ENCODE data around the gene TCF25.

The TCF25 gene

DNA sequence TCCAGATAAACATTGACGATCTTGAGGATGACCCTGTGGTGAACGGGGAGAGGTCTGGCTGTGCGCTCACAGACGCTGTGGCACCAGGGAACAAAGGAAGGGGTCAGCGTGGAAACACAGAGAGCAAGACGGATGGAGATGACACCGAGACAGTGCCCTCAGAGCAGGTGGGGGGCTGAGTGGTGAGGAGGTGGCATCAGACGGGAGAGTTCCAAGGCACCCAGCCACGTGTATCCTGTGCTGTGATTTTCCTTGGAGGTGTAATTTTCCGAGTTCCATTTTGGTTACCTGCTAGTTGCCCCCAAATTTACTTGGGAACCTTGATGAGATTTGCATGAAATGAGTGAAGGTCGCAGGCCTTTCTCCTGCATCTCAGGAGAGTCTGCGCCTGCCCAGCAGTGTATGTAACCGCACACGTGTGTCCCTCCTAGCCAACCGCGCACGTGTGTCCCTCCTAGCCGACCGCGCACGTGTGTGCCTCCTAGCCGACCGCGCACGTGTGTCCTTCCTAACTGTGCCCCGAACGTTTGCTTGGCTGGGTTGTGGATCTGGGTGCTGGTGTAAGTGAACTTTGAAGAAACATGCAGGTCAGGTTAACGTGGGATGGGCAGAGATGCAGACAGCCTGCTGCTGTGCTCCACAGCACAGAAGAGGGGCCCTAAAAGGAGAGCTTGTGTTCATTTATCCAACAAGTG lies 10.1 kb downstream of the TCF25 start:
- no peak for TF ChIP-seq CTCF (IDR thresholded peaks at IDR 0.05; ENCODE audit: low read depth, low read length, missing control alignments)
- DNase-seq (ENCODE audit: extremely low read depth, low read depth), result no peak
- H3K4me3 ChIP-seq (replicated peaks; ENCODE audit: low read depth, low read length), result no peak overlapping the region

GRCh38 chr16:89884041-89884421 lies 10.6 kb downstream of the TCF25 start:
- no peak overlapping the region for H3K4me3 ChIP-seq (replicated peaks; ENCODE audit: low read depth, low read length)
- DNase-seq (ENCODE audit: extremely low read depth, low read depth), result no peak
- no peak for TF ChIP-seq CTCF (IDR thresholded peaks at IDR 0.05; ENCODE audit: low read depth, low read length, missing control alignments)

DNA sequence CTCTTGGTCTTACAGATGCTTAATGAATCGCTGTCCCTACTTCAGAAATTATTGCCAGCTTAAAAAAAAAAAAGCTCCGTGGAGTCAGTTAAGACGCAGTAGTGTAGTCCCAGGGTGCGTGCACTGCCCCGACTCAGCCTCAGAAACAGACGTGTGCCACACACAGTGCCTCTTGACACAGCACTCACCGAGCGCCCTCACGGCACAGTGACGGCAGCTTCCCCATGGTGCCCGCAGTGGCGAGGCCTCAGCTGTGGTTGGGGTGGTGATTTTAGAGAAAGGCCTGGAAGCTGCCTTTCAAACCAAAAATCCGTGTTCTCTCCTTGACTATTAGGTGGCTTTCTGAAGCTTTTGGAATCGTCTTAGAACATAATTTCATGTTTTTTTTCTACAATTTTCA lies 13.9 kb downstream of the TCF25 start:
- no peak for TF ChIP-seq CTCF (IDR thresholded peaks at IDR 0.05; ENCODE audit: low read depth, low read length, missing control alignments)
- H3K4me3 ChIP-seq (replicated peaks; ENCODE audit: low read depth, low read length), result no peak overlapping the region
- DNase-seq (ENCODE audit: extremely low read depth, low read depth), result no peak

GRCh38 chr16:89890200-89890599 lies 16.8 kb downstream of the TCF25 start:
- H3K4me3 ChIP-seq (replicated peaks; ENCODE audit: low read depth, low read length), result no peak overlapping the region
- DNase-seq (ENCODE audit: extremely low read depth, low read depth), result no peak
- TF ChIP-seq CTCF (IDR thresholded peaks at IDR 0.05; ENCODE audit: low read depth, low read length, missing control alignments), result no peak

DNA sequence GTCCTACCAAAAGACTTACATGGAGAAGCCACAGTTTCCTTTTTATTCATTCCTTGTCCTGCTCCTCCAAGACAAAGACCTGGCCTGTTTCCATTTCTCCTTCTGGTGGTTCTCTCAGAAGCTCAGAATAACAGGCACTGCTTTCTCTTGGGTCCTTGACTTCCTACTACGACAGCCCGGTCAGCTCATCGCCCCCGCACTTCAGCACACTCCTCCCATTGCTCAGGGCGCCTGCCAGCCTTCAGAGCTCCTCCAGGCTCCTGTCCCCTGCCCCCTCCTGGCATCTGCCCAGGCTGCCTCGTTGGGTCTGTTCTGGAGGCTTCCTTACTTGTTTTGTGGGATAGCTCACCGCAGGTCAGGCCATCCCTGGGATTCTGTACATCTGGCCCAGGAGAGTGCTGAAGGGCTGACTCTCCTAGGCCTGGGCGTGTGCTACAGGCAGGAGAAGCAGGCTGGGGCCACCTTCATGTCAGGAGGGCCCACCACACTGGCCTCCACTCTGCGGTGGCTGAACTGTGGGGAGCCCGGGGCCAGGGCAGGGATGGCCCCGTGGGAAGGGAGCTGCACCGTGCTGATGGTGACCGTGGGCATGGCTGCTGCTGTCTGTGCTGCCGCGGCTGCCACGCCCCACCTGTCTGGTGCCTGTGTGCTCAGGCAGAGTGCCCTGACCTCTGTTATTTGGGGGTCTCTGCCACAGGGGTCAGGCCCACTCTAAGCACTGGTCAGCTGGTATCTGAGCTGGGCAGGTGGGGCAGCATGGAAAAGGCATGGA lies 17.7 kb downstream of the TCF25 start:
- no peak for DNase-seq (ENCODE audit: extremely low read depth, low read depth)
- TF ChIP-seq CTCF (IDR thresholded peaks at IDR 0.05; ENCODE audit: low read depth, low read length, missing control alignments), result no peak
- no peak overlapping the region for H3K4me3 ChIP-seq (replicated peaks; ENCODE audit: low read depth, low read length)

DNA sequence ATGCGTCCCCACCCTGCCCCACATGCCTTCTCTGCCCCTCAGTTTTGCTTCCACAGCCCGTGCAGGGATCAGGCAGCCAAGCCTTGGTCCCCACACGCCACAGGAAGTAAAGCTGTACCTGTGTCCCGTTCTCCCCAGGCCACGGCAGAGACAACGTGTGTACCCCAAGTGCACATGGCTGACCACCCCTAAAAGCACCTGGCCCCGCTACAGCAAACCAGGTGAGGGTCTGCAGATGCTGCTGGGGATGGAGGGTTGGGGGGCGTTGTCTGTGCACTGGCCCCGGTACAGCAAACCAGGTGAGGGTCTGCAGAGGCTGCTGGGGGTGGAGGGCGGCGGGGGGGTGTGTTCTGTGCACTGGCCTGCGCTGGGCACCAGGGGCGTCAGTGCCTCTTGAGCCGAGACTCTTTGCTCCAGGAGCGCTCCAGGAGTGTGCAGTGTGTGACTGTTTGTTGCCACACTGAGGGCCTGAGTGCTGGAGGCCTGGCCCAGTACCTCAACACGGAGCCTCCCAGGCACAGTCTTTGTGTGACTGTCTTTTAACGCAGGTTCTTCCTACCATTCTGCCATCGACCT lies 18.8 kb downstream of the TCF25 start:
- no peak overlapping the region for H3K4me3 ChIP-seq (replicated peaks; ENCODE audit: low read depth, low read length)
- no peak for DNase-seq (ENCODE audit: extremely low read depth, low read depth)
- no peak for TF ChIP-seq CTCF (IDR thresholded peaks at IDR 0.05; ENCODE audit: low read depth, low read length, missing control alignments)
